ENCODE data around the gene OGFRL1.

- TF ChIP-seq CTCF (IDR thresholded peaks at IDR 0.05) (no peak), EZH2phosphoT487 (IDR thresholded peaks at IDR 0.05) (no peak)
These were observed 30.3 kb upstream of the OGFRL1 start for GRCh38 chr6:71258078-71258866.

Measured in neural progenitor cell (in vitro differentiated cells).